ENCODE results near the gene PPP2R2B. TPM values are rescaled to one million over a fixed set of nuclear protein-coding genes. Genes with fewer than 3 reads are reported as not detected.

PPP2R2B gene
- total RNA-seq, 1 donor from 2014 or later: 0.35 TPM

GRCh38 chr5:146753641-146754040, 124.9 kb downstream of the PPP2R2B start:
- H3K4me1 Mint-ChIP-seq (ENCODE audit: low read depth): no peaks in the 10 kb centered on the region
- no peak for DNase-seq (ENCODE audit: low spot score)
- H3K27ac Mint-ChIP-seq (ENCODE audit: unreplicated experiment): no peak overlapping the region
- peaks cover 2% of the 10 kb centered on the region for H3K9me3 Mint-ChIP-seq (ENCODE audit: low read depth)
- TF ChIP-seq CTCF (IDR thresholded peaks at IDR 0.05): no peak
- peaks cover 15% of the 10 kb centered on the region for H3K27me3 Mint-ChIP-seq (ENCODE audit: low read depth)
- no peaks in the 10 kb centered on the region for H3K36me3 Mint-ChIP-seq (ENCODE audit: low read depth)
- no peak overlapping the region for H3K4me3 Mint-ChIP-seq (ENCODE audit: unreplicated experiment)

- Mint-ChIP-seq H3K4me1 (ENCODE audit: low read depth) (no peaks in the 10 kb centered on the region), H3K9me3 (ENCODE audit: low read depth) (peaks cover 8% of the 10 kb centered on the region), H3K36me3 (ENCODE audit: low read depth) (no peaks in the 10 kb centered on the region), H3K27me3 (ENCODE audit: low read depth) (peaks cover 9% of the 10 kb centered on the region), H3K4me3 (ENCODE audit: unreplicated experiment) (no peak overlapping the region), H3K27ac (ENCODE audit: unreplicated experiment) (no peak overlapping the region)
- TF ChIP-seq CTCF (IDR thresholded peaks at IDR 0.05): no peak
- no peak for DNase-seq (ENCODE audit: low spot score)
These were observed 126.7 kb downstream of the PPP2R2B start for GRCh38 chr5:146751781-146752401.

GRCh38 chr5:146751054-146751453, 127.5 kb downstream of the PPP2R2B start:
- H3K27ac Mint-ChIP-seq (ENCODE audit: unreplicated experiment): no peak overlapping the region

GRCh38 chr5:146748533-146748932, 130.0 kb downstream of the PPP2R2B start:
- Mint-ChIP-seq H3K27ac (ENCODE audit: unreplicated experiment) (no peak overlapping the region), H3K4me1 (ENCODE audit: low read depth) (peaks cover 3% of the 10 kb centered on the region), H3K36me3 (ENCODE audit: low read depth) (no peaks in the 10 kb centered on the region), H3K4me3 (ENCODE audit: unreplicated experiment) (no peak overlapping the region), H3K27me3 (ENCODE audit: low read depth) (peaks cover 9% of the 10 kb centered on the region), H3K9me3 (ENCODE audit: low read depth) (peaks cover 8% of the 10 kb centered on the region)
- no peak for DNase-seq (ENCODE audit: low spot score)
- TF ChIP-seq CTCF (IDR thresholded peaks at IDR 0.05): no peak

More at GRCh38 chr5:146751054-146751453, 127.5 kb downstream of the PPP2R2B start:
- H3K27me3 Mint-ChIP-seq (ENCODE audit: low read depth): peaks cover 10% of the 10 kb centered on the region
- no peak for DNase-seq (ENCODE audit: low spot score)
- no peak for TF ChIP-seq CTCF (IDR thresholded peaks at IDR 0.05)
- H3K4me3 Mint-ChIP-seq (ENCODE audit: unreplicated experiment): no peak overlapping the region
- H3K9me3 Mint-ChIP-seq (ENCODE audit: low read depth): peaks cover 8% of the 10 kb centered on the region
- H3K36me3 Mint-ChIP-seq (ENCODE audit: low read depth): no peaks in the 10 kb centered on the region
- H3K4me1 Mint-ChIP-seq (ENCODE audit: low read depth): no peaks in the 10 kb centered on the region

- H3K27me3 Mint-ChIP-seq (ENCODE audit: low read depth): peaks cover 6% of the 10 kb centered on the region
- no peak for DNase-seq (ENCODE audit: low spot score)
- peaks cover 8% of the 10 kb centered on the region for H3K9me3 Mint-ChIP-seq (ENCODE audit: low read depth)
- H3K4me1 Mint-ChIP-seq (ENCODE audit: low read depth): peaks cover 3% of the 10 kb centered on the region
- no peak overlapping the region for H3K4me3 Mint-ChIP-seq (ENCODE audit: unreplicated experiment)
- no peak overlapping the region for H3K27ac Mint-ChIP-seq (ENCODE audit: unreplicated experiment)
- H3K36me3 Mint-ChIP-seq (ENCODE audit: low read depth): no peaks in the 10 kb centered on the region
- no peak for TF ChIP-seq CTCF (IDR thresholded peaks at IDR 0.05)
These were observed 132.5 kb downstream of the PPP2R2B start for GRCh38 chr5:146745931-146746577.
